GM12892 (cell line): Measurements from ENCODE around the gene ELP1.

Source experiments
- DNase-seq: peaks from one replicate; pipeline ENCODE4 v3.0.0; 2011; ENCODE audit not compliant: insufficient read length
- FAIRE-seq: peaks from 2 replicates; lab custom pipeline; 2011; peaks lifted over from hg19 to GRCh38; lab: Jason Lieb, UNC
- POLR2A ChIP-seq: IDR thresholded peaks from 2 replicates; pipeline ENCODE4 v1.6.1; 2011; ENCODE audit warnings: low read depth, low read length, control low read depth
- POLR2AphosphoS5 ChIP-seq: IDR thresholded peaks from 2 replicates; pipeline ENCODE4 v1.6.1; 2011; ENCODE audit warnings: low read depth, low read length, control low read depth
- TAF1 ChIP-seq: IDR thresholded peaks from 2 replicates; pipeline ENCODE4 v1.6.1; 2011; ENCODE audit warnings: low read depth, mild to moderate bottlenecking, control low read depth, low read length, borderline replicate concordance

Gene ELP1

GRCh38 chr9:108960331-108960730 is 26.4 kb upstream of the ELP1 start:
- TF ChIP-seq POLR2AphosphoS5 (no peak), POLR2A (no peak), TAF1 (no peak)

GRCh38 chr9:108956631-108957026 is 22.7 kb upstream of the ELP1 start:
- DNase-seq (no peak), FAIRE-seq (no peak)
- TF ChIP-seq POLR2A, result no peak
- TF ChIP-seq POLR2AphosphoS5, result no peak
- TF ChIP-seq TAF1, result no peak

More at GRCh38 chr9:108960331-108960730, 26.4 kb upstream of the ELP1 start:
- no peak for FAIRE-seq
- no peak for DNase-seq

GRCh38 chr9:108956022-108956630 is 22.2 kb upstream of the ELP1 start:
- DNase-seq, result no peak
- TF ChIP-seq POLR2A, result no peak
- TF ChIP-seq TAF1, result no peak
- TF ChIP-seq POLR2AphosphoS5, result no peak
- FAIRE-seq, result no peak

GRCh38 chr9:108953983-108954574 is 20.2 kb upstream of the ELP1 start:
- FAIRE-seq (no peak), DNase-seq (no peak)
- TF ChIP-seq TAF1 (no peak), POLR2A (no peak), POLR2AphosphoS5 (no peak)

GRCh38 chr9:108951578-108951977 is 17.7 kb upstream of the ELP1 start:
- DNase-seq, result no peak
- TF ChIP-seq POLR2AphosphoS5 (no peak), TAF1 (no peak), POLR2A (no peak)
- no peak for FAIRE-seq

- DNase-seq, result no peak
- no peak for FAIRE-seq
- TF ChIP-seq POLR2AphosphoS5 (no peak), TAF1 (no peak)
Observed at GRCh38 chr9:108950168-108950567, 16.2 kb upstream of the ELP1 start.

GRCh38 chr9:108939975-108940374 is 6.1 kb upstream of the ELP1 start:
- TF ChIP-seq POLR2AphosphoS5 (no peak), POLR2A (no peak), TAF1 (no peak)
- FAIRE-seq (no peak), DNase-seq (no peak)

GRCh38 chr9:108937561-108938305 is 3.8 kb upstream of the ELP1 start:
- TF ChIP-seq TAF1 (no peak), POLR2A (no peak), POLR2AphosphoS5 (no peak)
- DNase-seq (no peak), FAIRE-seq (no peak)

GRCh38 chr9:108934323-108934893 is 484 bp upstream of the ELP1 start, which contains the start of gene ABITRAM:
Gene ABITRAM (plus strand): TSS chr9:108934400. CDS start chr9:108934487, 87 bp downstream.
- peak; percentile 76 for DNase-seq
- TF ChIP-seq TAF1 (no peak), POLR2AphosphoS5 (no peak), POLR2A (no peak)
- FAIRE-seq, result no peak

- FAIRE-seq (no peak), DNase-seq (no peak)
- TF ChIP-seq POLR2AphosphoS5 (no peak), TAF1 (no peak), POLR2A (no peak)
Observed at GRCh38 chr9:108933231-108933717, 650 bp downstream of the ELP1 start.

GRCh38 chr9:108928386-108928785 is 5.5 kb downstream of the ELP1 start:
- TF ChIP-seq POLR2AphosphoS5, result no peak
- TF ChIP-seq POLR2A, result no peak
- TF ChIP-seq TAF1, result no peak
- DNase-seq (no peak), FAIRE-seq (no peak)
